HCT116 (cell line): ENCODE measurements around the gene CDC42BPA. TPM values are rescaled to one million over a fixed set of nuclear protein-coding genes. Genes with fewer than 3 reads are reported as not detected.

Experiments
- ATAC-seq: fragments of 200-7000 bp; cut with Tn5 transposase; 2 replicates; pipeline ENCODE4 v1.9.1; 2020; ENCODE audit warnings: mild to moderate bottlenecking, moderate library complexity
- BruUV-seq: library from RNA; stranded (reverse); fragments of 400-500 nt; replicated peaks from 2 replicates; lab custom pipeline; 2021; lab: Mats Ljungman, UMichigan
- CTCF ChIA-PET: fragments of 300-600 bp; sonication (Branson Sonifier 250); formaldehyde crosslinking; loops from one replicate; lab custom pipeline; 2021; ENCODE audit warnings: antibody characterized with exemption; lab: Charles Lee
- POLR2A ChIA-PET: fragments of 300-600, 350-600 bp; sonication (Branson Sonifier 250); formaldehyde crosslinking; loops from one replicate; lab custom pipeline; 2021; ENCODE audit warnings: antibody characterized with exemption; lab: Charles Lee
- RAD21 ChIA-PET, 2 experiments: fragments of 300-600 bp; sonication (Branson Sonifier 250); formaldehyde crosslinking; loops; one replicate each; lab custom pipeline; 2023; ENCODE audit warnings: low total read pairs in 2 of 2; ENCODE audit not compliant: uncharacterized antibody in 2 of 2, unreplicated experiment in 2 of 2, low non-redundant PET in 1 of 2; lab: Charles Lee
- DNase-seq: peaks from one replicate; pipeline ENCODE4 v3.0.0-alpha.2; 2010; ENCODE audit warnings: low read depth, low spot score
- H2AFZ ChIP-seq: fragments of 200-600 bp; shearing (Covaris generic), sonication (generic); 2 replicates; pipeline ENCODE4 v1.6.1; 2017; ENCODE audit warnings: low read depth, mixed run types, mixed read lengths, antibody characterized with exemption, low read length; ENCODE audit not compliant: poor library complexity, severe bottlenecking
- H3K27ac ChIP-seq: 2 replicates; pipeline ENCODE4 v1.5.1; 2012; ENCODE audit warnings: low read depth, low read length
- H3K27me3 ChIP-seq: fragments of 200-600 bp; sonication (generic); 2 replicates; pipeline ENCODE4 v1.6.1; 2016; ENCODE audit warnings: mixed run types, low read length, mixed read lengths; ENCODE audit not compliant: insufficient read depth
- H3K36me3 ChIP-seq, 2 experiments: fragments of 200-500 bp in 1 of 2; fragments of 200-600 bp in 1 of 2; sonication (Bioruptor generic) in 1 of 2; sonication (generic) in 1 of 2; 2 replicates each; pipeline versions ENCODE4 v1.5.1 to v1.6.1; 2014 to 2016; ENCODE audit warnings: low read length in 2 of 2, inconsistent platforms in 1 of 2, mixed read lengths in 1 of 2, mixed run types in 1 of 2; ENCODE audit not compliant: insufficient read depth in 2 of 2, control insufficient read depth in 1 of 2
- H3K4me1 ChIP-seq, 2 experiments: fragments of 200-600 bp in 1 of 2; sonication (generic) in 1 of 2; 2 replicates each; pipeline versions ENCODE4 v1.5.1 to v1.6.1; 2012 to 2017; ENCODE audit warnings: low read length in 2 of 2, inconsistent platforms in 1 of 2, mild to moderate bottlenecking in 1 of 2, mixed read lengths in 1 of 2, mixed run types in 1 of 2, moderate library complexity in 1 of 2; ENCODE audit not compliant: insufficient read depth in 2 of 2, control insufficient read depth in 1 of 2
- H3K4me2 ChIP-seq: fragments of 200-600 bp; sonication (generic); 2 replicates; pipeline ENCODE4 v1.6.1; 2017; ENCODE audit warnings: mixed run types, low read length, mixed read lengths
- H3K4me3 ChIP-seq, 2 experiments: fragments of 200-600 bp in 1 of 2; sonication (generic) in 1 of 2; replicated peaks in 1 of 2; 2 replicates each; pipeline ENCODE4 v1.5.1; 2011 to 2016; ENCODE audit warnings: low read length in 2 of 2, control low read depth in 1 of 2, low read depth in 1 of 2, mild to moderate bottlenecking in 1 of 2, mixed read lengths in 1 of 2, mixed run types in 1 of 2
- H3K79me2 ChIP-seq: fragments of 200-600 bp; sonication (generic); 2 replicates; pipeline ENCODE4 v1.6.1; 2017; ENCODE audit warnings: mild to moderate bottlenecking, mixed run types, low read length, moderate library complexity, mixed read lengths; ENCODE audit not compliant: insufficient read depth
- H3K9ac ChIP-seq: fragments of 200-600 bp; sonication (generic); 2 replicates; pipeline ENCODE4 v1.6.1; 2016; ENCODE audit warnings: low read length, mixed read lengths
- H3K9me2 ChIP-seq: fragments of 200-600 bp; sonication (generic), shearing (Covaris generic); 2 replicates; pipeline ENCODE4 v1.6.1; 2017; ENCODE audit warnings: mixed run types, mild to moderate bottlenecking, moderate library complexity; ENCODE audit not compliant: insufficient read depth
- H3K9me3 ChIP-seq, 2 experiments: fragments of 200-500 bp in 1 of 2; fragments of 200-600 bp in 1 of 2; sonication (Bioruptor generic) in 1 of 2; sonication (generic) in 1 of 2; 2 replicates each; pipeline ENCODE4 v1.6.1; 2014 to 2017; ENCODE audit warnings: low read length in 2 of 2, mixed read lengths in 2 of 2, inconsistent platforms in 1 of 2, low read depth in 1 of 2, mild to moderate bottlenecking in 1 of 2, mixed run types in 1 of 2, moderate library complexity in 1 of 2; ENCODE audit not compliant: control insufficient read depth in 1 of 2, insufficient read depth in 1 of 2
- H4K20me1 ChIP-seq: fragments of 200-600 bp; sonication (generic), shearing (Covaris generic); 2 replicates; pipeline ENCODE4 v1.6.1; 2017; ENCODE audit warnings: mixed run types, mild to moderate bottlenecking, moderate library complexity; ENCODE audit not compliant: insufficient read depth
- ATF3 ChIP-seq: IDR thresholded peaks from 2 replicates; pipeline ENCODE4 v1.6.1; 2012
- CTCF ChIP-seq, 3 experiments: fragments of 200-600 bp in 1 of 3; sonication (generic) in 1 of 3; IDR thresholded peaks in 2 of 3; conservative IDR thresholded peaks in 1 of 3; 2 replicates each; pipeline ENCODE4 v1.5.1; 2012 to 2017; ENCODE audit warnings: low read depth in 2 of 3, low read length in 2 of 3, antibody characterized with exemption in 1 of 3, borderline replicate concordance in 1 of 3, control low read depth in 1 of 3, mild to moderate bottlenecking in 1 of 3, mixed read lengths in 1 of 3, mixed run types in 1 of 3, moderate library complexity in 1 of 3; ENCODE audit not compliant: insufficient read depth in 1 of 3
- EGR1 ChIP-seq: IDR thresholded peaks from 2 replicates; pipeline ENCODE4 v1.6.1; 2012; ENCODE audit warnings: low read depth
- EZH2 ChIP-seq: fragments of 200-600 bp; sonication (generic); IDR thresholded peaks from 2 replicates; pipeline ENCODE4 v1.6.1; 2017; ENCODE audit warnings: antibody characterized with exemption, mixed run types
- EZH2phosphoT487 ChIP-seq: fragments of 200-600 bp; IDR thresholded peaks from 2 replicates; pipeline ENCODE4 v1.6.1; 2018; ENCODE audit warnings: antibody characterized with exemption, borderline replicate concordance
- MAX ChIP-seq: IDR thresholded peaks from 2 replicates; pipeline ENCODE4 v1.6.1; 2012
- POLR2A ChIP-seq: IDR thresholded peaks from 2 replicates; pipeline ENCODE4 v1.7.0; 2011; ENCODE audit warnings: borderline replicate concordance; ENCODE audit not compliant: insufficient read depth, insufficient read length; ENCODE audit errors: extremely low read depth
- RAD21 ChIP-seq: IDR thresholded peaks from 2 replicates; pipeline ENCODE4 v1.6.1; 2012; ENCODE audit warnings: low read depth, mild to moderate bottlenecking
- REST ChIP-seq: IDR thresholded peaks from 2 replicates; pipeline ENCODE4 v1.6.1; 2012; ENCODE audit warnings: low read depth
- SIN3A ChIP-seq: IDR thresholded peaks from 2 replicates; pipeline ENCODE4 v1.6.1; 2012; ENCODE audit warnings: low read depth
- SP1 ChIP-seq: IDR thresholded peaks from 2 replicates; pipeline ENCODE4 v1.6.1; 2012; ENCODE audit warnings: low read depth
- TCF7L2 ChIP-seq: IDR thresholded peaks from 2 replicates; pipeline ENCODE4 v1.7.0; 2011; ENCODE audit warnings: borderline replicate concordance, inconsistent platforms; ENCODE audit not compliant: insufficient read depth, insufficient read length; ENCODE audit errors: extremely low read depth
- YY1 ChIP-seq: IDR thresholded peaks from 2 replicates; pipeline ENCODE4 v1.6.1; 2011; ENCODE audit warnings: low read length, low read depth, moderate library complexity, mild to moderate bottlenecking; ENCODE audit not compliant: insufficient replicate concordance; ENCODE audit errors: extremely low read depth
- ZFX ChIP-seq: fragments of 450-650 bp; IDR thresholded peaks from 2 replicates; pipeline ENCODE4 v1.6.1; 2017
- ZNF274 ChIP-seq: fragments of 200-500 bp; sonication (Bioruptor generic); IDR thresholded peaks from 2 replicates; pipeline ENCODE4 v1.6.1; 2014; ENCODE audit warnings: mild to moderate bottlenecking, low read depth, low read length, inconsistent platforms
- intact Hi-C: fragments of 100-400 bp; cut with micrococcal nuclease; formaldehyde crosslinking; loops from 2 replicates; pipeline ENCODE4 v1.10.0; 2022
- total RNA-seq: library from RNA; stranded (reverse); gene quantifications from one replicate; pipeline ENCODE4 v1.2.1, GENCODE V29; 2021; ENCODE audit not compliant: unreplicated experiment

The CDC42BPA gene
- total RNA-seq, 1 experiment from 2014 or later = 44.0 TPM

- Histone ChIP-seq H3K9ac (no peak overlapping the region), H4K20me1 (0 out of 2 replicates have a peak, but pooled peaks cover 4% of the 10 kb centered on the region), H3K4me3 (no peak overlapping the region), H3K36me3 (no peaks in the 10 kb centered on the region), H3K4me2 (no peak overlapping the region), H3K79me2 (peaks cover 98% of the 10 kb centered on the region), H3K27ac (no peak overlapping the region), H3K9me2 (no peaks in the 10 kb centered on the region), H3K27me3 (no peaks in the 10 kb centered on the region), H2AFZ (no peak overlapping the region), H3K4me1 (peaks cover 0 to 6% of the 10 kb centered on the region in 2 experiments; a peak in 1 of 4 replicates), H3K9me3 (no peaks in the 10 kb centered on the region)
- intact Hi-C loops = no loop called here
- RAD21 ChIA-PET = no interaction called here
- ATAC-seq (no peak), DNase-seq (no peak)
- TF ChIP-seq ZFX (no peak), CTCF (IDR thresholded peaks at IDR 0.05 in 2 of 3, conservative IDR thresholded peaks at IDR 0.05 in 1 of 3; ENCODE audit: borderline replicate concordance in 1 of 3, insufficient read depth in 1 of 3, low read depth in 2 of 3, low read length in 2 of 3) (no peak), EZH2 (no peak), ATF3 (no peak), SP1 (no peak), SIN3A (no peak), YY1 (no peak), POLR2A (no peak), EGR1 (no peak), EZH2phosphoT487 (no peak), TCF7L2 (no peak), ZNF274 (no peak), REST (no peak), RAD21 (no peak), MAX (no peak)
- no TSS peak for BruUV-seq
- POLR2A ChIA-PET = no interaction called here
- CTCF ChIA-PET = no interaction called here
These were observed 17.6 kb downstream of the CDC42BPA start for GRCh38 chr1:227300682-227301081.
